Panc1 (cell line): ENCODE measurements around the gene LAMA5. TPM values are rescaled to one million over a fixed set of nuclear protein-coding genes. Genes with fewer than 3 reads are reported as not detected.

ENCODE experiments used
- ATAC-seq: fragments of 200-7000 bp; cut with Tn5 transposase; 2 replicates; pipeline ENCODE4 v1.9.1; 2020; ENCODE audit warnings: mild to moderate bottlenecking, moderate library complexity
- BruUV-seq: library from RNA; stranded (reverse); fragments of 400-500 nt; replicated peaks from 2 replicates; lab custom pipeline; 2021; lab: Mats Ljungman, UMichigan
- CTCF ChIA-PET: fragments of 300-600 bp; sonication (Branson Sonifier 250); formaldehyde crosslinking; loops from one replicate; lab custom pipeline; 2022; ENCODE audit warnings: antibody characterized with exemption; lab: Charles Lee
- POLR2A ChIA-PET: fragments of 300-600 bp; sonication (Branson Sonifier 250); formaldehyde crosslinking; loops from one replicate; lab custom pipeline; 2022; ENCODE audit warnings: antibody characterized with exemption; lab: Charles Lee
- DNase-seq: peaks from one replicate; pipeline ENCODE4 v3.0.0-alpha.2; 2010; ENCODE audit warnings: low read depth, low spot score
- H3K27ac ChIP-seq: 2 replicates; pipeline ENCODE4 v1.5.1; 2011; ENCODE audit warnings: mild to moderate bottlenecking, low read length, inconsistent platforms
- H3K27me3 ChIP-seq: fragments of 200-500 bp; sonication (Bioruptor generic); 2 replicates; pipeline ENCODE4 v1.6.0; 2014; ENCODE audit warnings: low read length, inconsistent platforms; ENCODE audit not compliant: control insufficient read depth, insufficient read depth
- H3K36me3 ChIP-seq: fragments of 200-500 bp; sonication (Bioruptor generic); 2 replicates; pipeline ENCODE4 v1.5.1; 2014; ENCODE audit warnings: inconsistent platforms, mild to moderate bottlenecking, low read length, moderate library complexity; ENCODE audit not compliant: control insufficient read depth, insufficient read depth
- H3K4me1 ChIP-seq: 2 replicates; pipeline ENCODE4 v1.5.1; 2011; ENCODE audit warnings: inconsistent platforms, mild to moderate bottlenecking, low read length, moderate library complexity; ENCODE audit not compliant: control insufficient read depth, insufficient read depth
- H3K4me3 ChIP-seq, 2 experiments: 2 replicates each; pipeline ENCODE4 v1.5.1; 2011 to 2012; ENCODE audit warnings: low read depth in 2 of 2, low read length in 2 of 2, mild to moderate bottlenecking in 2 of 2, inconsistent platforms in 1 of 2, moderate library complexity in 1 of 2
- H3K9me3 ChIP-seq: fragments of 200-500 bp; sonication (Bioruptor generic); 2 replicates; pipeline ENCODE4 v1.5.1; 2014; ENCODE audit warnings: low read depth, mild to moderate bottlenecking, inconsistent platforms, low read length, moderate library complexity; ENCODE audit not compliant: control insufficient read depth, insufficient read depth
- POLR2AphosphoS5 ChIP-seq: IDR thresholded peaks from 2 replicates; pipeline ENCODE4 v1.6.1; 2012; ENCODE audit warnings: mild to moderate bottlenecking, low read depth, low read length, moderate library complexity
- SIN3A ChIP-seq: IDR thresholded peaks from 2 replicates; pipeline ENCODE4 v1.6.1; 2012; ENCODE audit warnings: low read depth, mild to moderate bottlenecking, low read length, moderate library complexity, borderline replicate concordance; ENCODE audit not compliant: insufficient read depth
- TCF7L2 ChIP-seq: IDR thresholded peaks from 2 replicates; pipeline ENCODE4 v1.6.1; 2011; ENCODE audit warnings: mild to moderate bottlenecking, low read depth, low read length, inconsistent platforms
- in situ Hi-C: cut with HindIII; loops from 2 replicates; pipeline ENCODE4 v1.10.0; 2016; ENCODE audit warnings: low sequenced_read_pairs, low pct_unique_long_range_greater_than_20kb
- intact Hi-C: fragments of 100-400 bp; cut with micrococcal nuclease; formaldehyde crosslinking; loops from one replicate; pipeline ENCODE4 v1.10.0; 2022; ENCODE audit not compliant: unreplicated experiment
- total RNA-seq: library from RNA; stranded (reverse); gene quantifications from one replicate; pipeline ENCODE4 v1.2.1, GENCODE V29; 2021; ENCODE audit not compliant: unreplicated experiment
- TF ChIP-seq, protein P1 (sequence below): fragments of 450-650 bp; IDR thresholded peaks from 2 replicates; pipeline ENCODE4 v1.5.1; 2017; ENCODE audit warnings: mild to moderate bottlenecking
- TF ChIP-seq, protein P2 (sequence below), 2 experiments: IDR thresholded peaks; 2 replicates each; pipeline ENCODE4 v1.6.1; 2011 to 2012; ENCODE audit warnings: low read depth in 2 of 2, control low read depth in 1 of 2, low read length in 1 of 2, mild to moderate bottlenecking in 1 of 2, moderate library complexity in 1 of 2; ENCODE audit not compliant: insufficient read depth in 1 of 2

The LAMA5 gene
- total RNA-seq, 1 experiment from 2014 or later, result 497 TPM

DNA sequence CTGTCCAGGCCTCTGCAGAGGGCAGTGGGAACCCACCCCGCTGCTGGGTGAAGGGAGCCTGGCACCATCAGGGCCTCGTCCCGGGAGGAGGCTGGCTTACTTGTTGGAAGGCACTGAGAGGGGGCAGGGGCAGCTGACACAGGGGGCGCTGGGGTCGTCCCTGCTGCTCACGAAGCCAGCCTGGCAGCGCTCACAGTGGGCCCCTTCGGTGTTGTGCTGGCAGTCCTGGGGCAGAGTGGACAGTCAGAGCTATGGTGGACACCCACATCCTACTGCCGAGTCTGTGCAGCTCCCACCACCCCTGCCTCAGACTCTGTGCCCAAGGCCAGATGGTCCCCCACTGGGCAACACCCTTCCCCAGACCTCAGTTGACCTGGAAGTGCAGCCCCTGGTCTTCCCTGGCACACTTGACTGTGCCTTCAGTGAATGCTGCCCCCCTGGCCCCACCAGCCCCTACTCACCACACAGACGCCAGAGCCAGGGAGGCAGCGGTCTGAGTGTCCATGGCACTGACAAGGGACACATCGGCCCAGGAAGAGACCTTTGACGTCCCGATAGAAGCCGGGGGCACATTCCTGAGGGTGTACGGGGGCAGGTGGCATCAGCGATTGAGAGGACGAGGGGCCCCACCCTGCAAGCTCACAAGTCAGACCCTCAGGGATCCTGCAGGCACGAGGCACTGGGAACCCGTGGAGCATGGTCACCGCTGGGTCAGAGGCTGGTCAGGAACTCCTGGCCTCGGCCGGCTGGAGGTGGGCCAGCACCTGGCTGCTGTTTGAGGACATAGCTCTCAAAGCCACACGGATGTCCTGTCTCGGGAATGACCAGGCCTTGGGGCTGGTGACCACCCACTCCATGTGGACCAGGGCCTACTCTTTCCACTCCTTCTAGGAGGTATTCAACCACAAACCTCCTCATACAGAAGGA, 42.9 kb downstream of the LAMA5 start:
- ATAC-seq, result no peak
- peaks cover 4% of the 10 kb centered on the region; the same call in 1 of the 2 replicates for H3K4me1 ChIP-seq
- intact Hi-C loops, result no loop called here
- H3K27me3 ChIP-seq, result no peaks in the 10 kb centered on the region
- in situ Hi-C loops, result no loop called here
- no peak overlapping the region for H3K4me3 ChIP-seq
- TF ChIP-seq SIN3A, result no peak
- no peak for TF ChIP-seq TCF7L2
- TF ChIP-seq POLR2AphosphoS5, result no peak
- H3K36me3 ChIP-seq, result peaks cover 7% of the 10 kb centered on the region
- no TSS peak for BruUV-seq
- CTCF ChIA-PET, result no interaction called here
- POLR2A ChIA-PET, result no interaction called here
- no peak for DNase-seq
- no peak overlapping the region for H3K27ac ChIP-seq
- no peaks in the 10 kb centered on the region for H3K9me3 ChIP-seq

DNA sequence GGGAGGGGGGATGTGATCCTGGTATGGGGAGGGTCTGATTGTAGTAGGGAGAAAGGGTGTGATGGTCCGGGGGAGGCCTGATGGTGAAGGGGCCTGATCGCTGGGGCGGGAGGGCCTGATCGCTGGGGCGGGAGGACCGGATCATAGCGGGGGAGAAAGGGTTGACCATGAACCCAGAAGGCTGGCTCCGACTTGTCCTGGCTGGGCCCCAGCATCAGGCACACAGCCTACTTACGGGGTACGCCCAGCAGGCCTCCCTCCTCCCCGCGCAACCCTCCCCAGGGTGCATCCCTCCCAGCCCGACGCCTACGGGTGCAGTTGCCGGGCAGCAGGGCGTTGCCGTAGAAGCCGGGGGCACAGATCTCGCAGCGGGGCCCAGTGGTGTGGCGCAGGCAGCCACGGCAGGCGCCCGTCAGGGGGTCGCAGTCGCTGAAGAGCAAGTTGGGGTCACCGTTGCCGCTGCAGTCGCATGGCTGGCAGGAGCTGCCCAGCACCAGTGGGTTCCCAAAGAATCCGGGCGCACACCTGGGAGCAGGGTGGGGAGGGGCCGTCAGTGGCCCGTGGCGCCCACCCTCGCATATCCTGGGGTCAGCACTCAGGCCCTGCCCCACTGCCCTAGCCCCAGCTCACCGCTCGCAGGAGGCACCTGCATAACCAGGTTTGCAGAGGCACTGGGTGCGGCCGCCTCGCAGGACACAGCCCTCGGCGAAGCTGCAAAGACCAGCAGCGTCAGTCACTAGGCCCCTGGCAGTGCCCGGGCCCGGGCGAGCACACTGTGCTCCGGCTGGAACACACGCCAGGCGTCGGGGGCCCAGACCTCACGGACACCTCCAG, 43.7 kb downstream of the LAMA5 start:
- Histone ChIP-seq H3K4me1 (peaks cover 4% of the 10 kb centered on the region; the same call in 1 of the 2 replicates), H3K27ac (no peak overlapping the region), H3K36me3 (peaks cover 6% of the 10 kb centered on the region), H3K9me3 (no peaks in the 10 kb centered on the region), H3K27me3 (no peaks in the 10 kb centered on the region), H3K4me3 (no peak overlapping the region)
- in situ Hi-C loops (no loop called here), intact Hi-C loops (no loop called here)
- ChIA-PET POLR2A (no interaction called here), CTCF (no interaction called here)
- no TSS peak for BruUV-seq
- DNase-seq (no peak), ATAC-seq (no peak)
- TF ChIP-seq, protein P1, sequence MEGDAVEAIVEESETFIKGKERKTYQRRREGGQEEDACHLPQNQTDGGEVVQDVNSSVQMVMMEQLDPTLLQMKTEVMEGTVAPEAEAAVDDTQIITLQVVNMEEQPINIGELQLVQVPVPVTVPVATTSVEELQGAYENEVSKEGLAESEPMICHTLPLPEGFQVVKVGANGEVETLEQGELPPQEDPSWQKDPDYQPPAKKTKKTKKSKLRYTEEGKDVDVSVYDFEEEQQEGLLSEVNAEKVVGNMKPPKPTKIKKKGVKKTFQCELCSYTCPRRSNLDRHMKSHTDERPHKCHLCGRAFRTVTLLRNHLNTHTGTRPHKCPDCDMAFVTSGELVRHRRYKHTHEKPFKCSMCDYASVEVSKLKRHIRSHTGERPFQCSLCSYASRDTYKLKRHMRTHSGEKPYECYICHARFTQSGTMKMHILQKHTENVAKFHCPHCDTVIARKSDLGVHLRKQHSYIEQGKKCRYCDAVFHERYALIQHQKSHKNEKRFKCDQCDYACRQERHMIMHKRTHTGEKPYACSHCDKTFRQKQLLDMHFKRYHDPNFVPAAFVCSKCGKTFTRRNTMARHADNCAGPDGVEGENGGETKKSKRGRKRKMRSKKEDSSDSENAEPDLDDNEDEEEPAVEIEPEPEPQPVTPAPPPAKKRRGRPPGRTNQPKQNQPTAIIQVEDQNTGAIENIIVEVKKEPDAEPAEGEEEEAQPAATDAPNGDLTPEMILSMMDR, result no peak
- TF ChIP-seq POLR2AphosphoS5, result peak; percentile 25; the same call in 1 of the 2 replicates

DNA sequence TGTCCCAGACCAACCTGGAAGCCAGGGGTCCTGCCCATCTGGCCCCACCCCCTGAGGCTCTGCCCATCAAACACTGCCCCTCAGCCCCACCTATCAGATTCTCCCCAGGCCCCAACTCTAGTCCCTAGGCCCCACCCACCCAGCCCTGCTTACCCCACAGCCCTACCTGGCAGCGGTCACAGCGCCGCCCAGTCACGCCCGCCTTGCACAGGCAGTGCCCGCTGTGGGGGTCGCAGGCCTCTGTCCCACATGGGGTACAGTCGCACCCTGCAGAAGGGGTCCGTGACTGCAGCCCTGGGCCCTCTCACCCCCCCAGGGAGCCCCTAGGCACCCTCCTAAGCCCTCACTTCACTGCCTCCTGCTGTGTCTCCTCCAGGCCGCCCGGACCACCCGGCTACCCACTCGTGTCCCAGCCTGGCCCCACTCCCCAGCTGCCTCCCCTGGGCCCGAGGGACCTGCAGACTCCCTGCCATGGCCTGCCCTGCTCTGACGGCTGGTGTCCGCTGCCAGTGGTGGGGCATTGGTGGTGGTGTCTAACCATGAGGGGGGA, 44.5 kb downstream of the LAMA5 start:
- Histone ChIP-seq H3K36me3 (peaks cover 4% of the 10 kb centered on the region), H3K4me3 (no peak overlapping the region), H3K9me3 (no peaks in the 10 kb centered on the region), H3K27me3 (no peaks in the 10 kb centered on the region), H3K4me1 (peaks cover 4% of the 10 kb centered on the region; the same call in 1 of the 2 replicates), H3K27ac (no peak overlapping the region)
- intact Hi-C loops, result no loop called here
- TF ChIP-seq POLR2AphosphoS5 (no peak), SIN3A (no peak), TCF7L2 (no peak)
- TF ChIP-seq, protein P1, result no peak
- TF ChIP-seq, protein P2, sequence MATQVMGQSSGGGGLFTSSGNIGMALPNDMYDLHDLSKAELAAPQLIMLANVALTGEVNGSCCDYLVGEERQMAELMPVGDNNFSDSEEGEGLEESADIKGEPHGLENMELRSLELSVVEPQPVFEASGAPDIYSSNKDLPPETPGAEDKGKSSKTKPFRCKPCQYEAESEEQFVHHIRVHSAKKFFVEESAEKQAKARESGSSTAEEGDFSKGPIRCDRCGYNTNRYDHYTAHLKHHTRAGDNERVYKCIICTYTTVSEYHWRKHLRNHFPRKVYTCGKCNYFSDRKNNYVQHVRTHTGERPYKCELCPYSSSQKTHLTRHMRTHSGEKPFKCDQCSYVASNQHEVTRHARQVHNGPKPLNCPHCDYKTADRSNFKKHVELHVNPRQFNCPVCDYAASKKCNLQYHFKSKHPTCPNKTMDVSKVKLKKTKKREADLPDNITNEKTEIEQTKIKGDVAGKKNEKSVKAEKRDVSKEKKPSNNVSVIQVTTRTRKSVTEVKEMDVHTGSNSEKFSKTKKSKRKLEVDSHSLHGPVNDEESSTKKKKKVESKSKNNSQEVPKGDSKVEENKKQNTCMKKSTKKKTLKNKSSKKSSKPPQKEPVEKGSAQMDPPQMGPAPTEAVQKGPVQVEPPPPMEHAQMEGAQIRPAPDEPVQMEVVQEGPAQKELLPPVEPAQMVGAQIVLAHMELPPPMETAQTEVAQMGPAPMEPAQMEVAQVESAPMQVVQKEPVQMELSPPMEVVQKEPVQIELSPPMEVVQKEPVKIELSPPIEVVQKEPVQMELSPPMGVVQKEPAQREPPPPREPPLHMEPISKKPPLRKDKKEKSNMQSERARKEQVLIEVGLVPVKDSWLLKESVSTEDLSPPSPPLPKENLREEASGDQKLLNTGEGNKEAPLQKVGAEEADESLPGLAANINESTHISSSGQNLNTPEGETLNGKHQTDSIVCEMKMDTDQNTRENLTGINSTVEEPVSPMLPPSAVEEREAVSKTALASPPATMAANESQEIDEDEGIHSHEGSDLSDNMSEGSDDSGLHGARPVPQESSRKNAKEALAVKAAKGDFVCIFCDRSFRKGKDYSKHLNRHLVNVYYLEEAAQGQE (IDR thresholded peaks at IDR 0.05; ENCODE audit: insufficient read depth in 1 of 2, low read depth in 2 of 2, low read length in 1 of 2), result no peak
- no TSS peak for BruUV-seq
- ATAC-seq (peak; percentile 33), DNase-seq (no peak)
- ChIA-PET CTCF (no interaction called here), POLR2A (no interaction called here)
- in situ Hi-C loops, result no loop called here
